NCI-H2081 (cell line): ENCODE data around the gene CMTM4.

ENCODE experiments used
- DNase-seq, 2 experiments: peaks; one replicate each; lab custom pipeline; 2025; lab: John Stamatoyannopoulos, UW

CMTM4 gene

DNA sequence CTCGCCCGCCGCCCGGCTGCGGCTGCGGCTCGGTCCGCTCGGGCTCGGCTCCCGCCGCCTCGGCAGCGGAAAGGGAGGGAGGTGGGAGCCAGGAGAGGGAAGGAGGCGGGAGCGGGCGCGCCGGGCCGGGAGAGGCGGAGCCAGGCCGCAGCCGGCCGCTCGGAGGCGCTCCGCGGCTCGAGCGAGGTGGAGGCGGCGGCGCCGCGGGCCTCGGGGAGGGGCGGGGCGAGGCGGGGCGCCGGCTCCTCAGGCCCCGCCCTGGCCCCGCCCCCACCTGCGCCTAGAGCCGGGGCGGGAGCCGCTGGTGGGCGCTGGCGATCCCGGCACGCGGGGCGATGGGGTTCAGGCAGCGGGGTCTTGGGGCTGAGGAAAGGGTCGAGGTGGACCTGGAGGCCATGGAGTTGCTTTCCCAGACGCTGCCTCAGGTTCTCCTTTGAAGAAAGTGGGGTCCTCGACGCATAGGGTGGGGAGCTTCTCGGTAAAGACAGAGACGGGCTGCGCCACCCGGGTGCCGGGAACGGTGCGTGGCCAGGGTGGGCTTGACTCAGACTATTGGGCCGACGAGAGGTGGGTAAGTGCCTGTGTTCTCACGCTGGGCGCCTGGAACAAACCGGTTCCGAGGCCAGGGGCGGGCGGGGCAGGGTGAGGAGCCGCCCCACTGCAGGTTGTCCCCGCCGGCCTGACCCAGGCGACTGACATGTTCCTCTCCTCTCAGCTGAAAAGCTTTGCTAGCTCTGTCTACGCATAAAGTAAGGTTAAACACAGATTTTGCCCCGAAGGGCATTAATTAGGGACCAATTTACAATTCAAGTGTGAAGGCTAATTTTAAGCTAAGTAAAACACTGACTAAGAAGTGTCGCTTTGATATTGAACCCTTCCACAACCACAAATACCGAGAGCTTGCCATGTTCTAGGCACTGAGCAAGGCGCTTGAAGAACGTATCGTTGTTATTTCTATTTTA, at the start of gene CMTM4:
Gene CMTM4 (minus strand): TSS at position 75 of the 962 bp plus-strand sequence. CDS start 218 bp downstream, outside the sequence.
- peak; percentile 80 to 83 for DNase-seq

DNA sequence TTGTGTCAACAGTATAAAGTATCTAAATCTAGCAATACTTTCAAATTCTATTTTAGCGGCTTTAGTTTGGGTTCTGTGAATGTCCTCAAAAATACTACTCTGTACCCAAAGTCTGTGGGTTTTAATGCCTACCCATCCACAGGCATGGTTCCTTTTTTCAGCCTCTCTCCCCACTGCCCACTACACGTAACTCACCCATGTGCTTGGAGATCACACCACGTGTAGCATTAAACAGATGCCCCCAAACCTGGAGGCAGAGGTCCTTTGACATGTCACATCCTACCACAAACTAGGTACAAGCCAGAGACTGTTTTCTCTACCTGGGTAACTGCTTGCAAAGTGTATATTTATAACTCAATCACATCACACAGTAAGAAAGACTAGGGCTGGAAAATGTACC, 49.5 kb upstream of the CMTM4 start:
- no peak for DNase-seq

DNA sequence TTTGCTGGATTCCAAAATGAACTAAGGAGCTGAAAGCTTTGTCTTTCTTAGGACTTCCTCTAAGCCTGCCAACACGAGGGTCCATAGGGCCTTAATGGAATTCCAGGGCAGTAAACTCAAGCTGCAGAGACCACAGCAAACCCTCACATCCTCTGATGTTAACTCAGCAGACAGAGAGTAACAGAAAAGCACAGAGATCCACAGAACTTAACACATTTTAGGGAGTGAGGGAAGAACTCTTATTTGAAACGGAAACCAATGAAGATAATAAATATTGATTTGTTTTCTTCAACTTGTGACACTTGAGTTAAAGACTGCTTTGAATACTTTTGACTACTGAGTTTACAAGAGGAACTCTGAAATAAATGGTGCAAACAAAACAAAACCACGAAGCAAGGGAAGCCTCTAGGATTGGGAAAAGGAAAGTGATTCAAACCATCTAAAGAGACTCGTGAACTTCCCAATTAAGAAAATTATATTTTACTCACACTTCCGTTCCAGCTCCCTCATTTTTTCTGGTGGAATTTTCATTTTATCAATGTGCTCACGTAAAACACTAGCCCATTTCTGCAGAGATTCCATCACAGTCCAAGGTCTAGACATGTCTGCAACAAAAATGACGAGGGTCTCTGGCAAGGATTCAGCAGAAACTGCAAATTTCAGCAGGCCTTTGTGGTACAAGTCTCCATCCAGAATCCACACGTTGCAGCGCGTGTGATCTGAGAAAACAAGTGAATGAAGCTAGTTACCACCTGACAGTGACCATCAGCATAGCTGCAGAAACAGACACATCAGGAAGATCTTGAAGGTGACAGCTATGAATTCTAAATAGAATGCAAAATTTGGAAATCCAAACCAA, 45.6 kb upstream of the CMTM4 start:
- no peak for DNase-seq

- DNase-seq: peak in 1 of 2 experiments; percentile 9
These were observed 44.8 kb upstream of the CMTM4 start for GRCh38 chr16:66741169-66741900.

DNA sequence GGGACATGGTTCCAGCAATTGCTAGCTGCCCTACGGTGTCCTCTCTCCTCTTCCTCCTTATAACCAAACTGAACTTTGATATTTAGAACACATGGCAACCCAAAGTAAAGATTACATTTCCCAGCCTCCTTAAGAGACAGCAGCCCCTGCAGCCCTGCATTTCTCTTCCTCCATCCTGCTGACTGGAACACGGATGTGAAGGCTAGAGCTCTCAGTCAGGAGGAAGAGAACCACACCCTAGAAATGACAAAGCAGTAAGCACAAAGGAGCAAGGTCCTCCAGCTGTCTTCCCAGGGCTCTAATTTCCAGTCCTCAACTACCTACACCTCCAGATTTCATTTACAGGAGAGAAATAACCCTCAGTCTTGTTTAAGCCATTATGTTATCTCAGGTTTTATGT, 44.0 kb upstream of the CMTM4 start:
- no peak for DNase-seq

- no peak for DNase-seq
These were observed 43.5 kb upstream of the CMTM4 start for GRCh38 chr16:66740010-66740409.

- DNase-seq: no peak
These were observed 39.3 kb upstream of the CMTM4 start for GRCh38 chr16:66735891-66736290.

DNA sequence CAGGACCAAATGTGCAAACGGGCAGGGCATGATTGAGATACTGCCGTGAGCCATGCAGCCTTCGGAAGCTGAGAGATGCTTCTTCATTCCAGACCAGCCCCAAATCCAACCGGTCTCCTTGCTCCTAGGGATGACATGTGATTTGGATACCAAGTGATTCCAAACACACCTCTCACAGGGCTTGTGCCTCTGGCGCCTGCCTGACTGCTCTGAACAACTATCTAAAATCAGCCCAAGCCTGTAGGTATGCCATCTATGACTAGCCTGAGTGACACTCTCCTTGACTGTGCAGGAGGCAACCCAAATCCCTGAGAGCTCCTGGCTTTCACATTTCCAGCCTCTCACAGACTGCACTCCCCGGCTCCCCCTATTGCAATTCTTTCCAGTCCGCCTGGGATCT, 34.6 kb upstream of the CMTM4 start:
- no peak for DNase-seq

DNA sequence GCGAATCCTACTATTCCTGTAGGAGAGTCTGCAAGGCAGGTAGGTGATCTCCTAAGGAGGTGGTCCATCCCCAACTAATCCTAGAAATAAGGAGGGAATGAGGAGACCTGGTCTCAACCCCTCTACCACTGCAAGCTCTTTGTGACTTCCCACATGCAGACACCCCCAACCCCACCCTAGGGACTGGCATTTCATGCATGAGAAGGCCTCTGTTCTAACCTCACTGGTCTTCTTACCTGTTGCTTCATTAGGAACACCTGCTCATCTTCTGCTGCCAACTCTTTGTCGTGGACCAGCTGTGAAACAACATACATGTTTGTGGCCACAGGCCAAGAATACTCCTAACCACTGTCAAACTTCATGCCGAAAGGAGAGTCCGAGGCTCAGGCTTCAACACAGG, 32.3 kb upstream of the CMTM4 start:
- peak in 1 of 2 experiments; percentile 6 for DNase-seq

DNA sequence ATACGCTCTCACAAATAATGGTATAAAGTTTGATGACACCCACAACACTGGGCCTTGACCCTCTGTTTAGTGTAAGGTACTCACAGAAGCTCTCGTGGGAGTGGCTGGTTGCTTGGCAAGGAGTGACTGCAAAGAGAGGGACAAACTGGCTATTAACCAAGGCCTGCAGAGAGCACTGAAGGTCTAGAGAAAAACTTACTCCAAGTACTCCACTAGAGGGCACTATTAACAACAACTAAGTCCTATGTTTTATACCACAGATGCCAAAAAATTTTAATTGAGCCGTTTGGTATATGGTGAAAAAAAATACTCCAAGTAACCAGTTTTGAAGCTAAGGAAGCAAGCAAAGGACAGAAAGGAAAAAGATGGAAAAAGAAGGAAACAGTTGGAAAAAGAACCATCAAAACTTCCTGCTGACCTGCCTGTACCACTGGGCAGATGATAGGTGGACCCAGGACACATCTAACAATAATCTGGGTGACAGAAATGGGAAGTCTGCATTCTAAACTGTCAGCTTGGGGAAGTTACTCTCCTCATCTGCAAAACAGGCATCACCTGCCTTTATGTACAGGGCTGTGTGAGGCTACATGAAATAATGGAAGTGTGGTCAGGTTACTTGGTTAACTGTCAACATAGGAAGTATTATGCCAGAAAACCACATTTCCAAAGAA, 31.7 kb upstream of the CMTM4 start:
- DNase-seq: peak; percentile 45 to 52

DNA sequence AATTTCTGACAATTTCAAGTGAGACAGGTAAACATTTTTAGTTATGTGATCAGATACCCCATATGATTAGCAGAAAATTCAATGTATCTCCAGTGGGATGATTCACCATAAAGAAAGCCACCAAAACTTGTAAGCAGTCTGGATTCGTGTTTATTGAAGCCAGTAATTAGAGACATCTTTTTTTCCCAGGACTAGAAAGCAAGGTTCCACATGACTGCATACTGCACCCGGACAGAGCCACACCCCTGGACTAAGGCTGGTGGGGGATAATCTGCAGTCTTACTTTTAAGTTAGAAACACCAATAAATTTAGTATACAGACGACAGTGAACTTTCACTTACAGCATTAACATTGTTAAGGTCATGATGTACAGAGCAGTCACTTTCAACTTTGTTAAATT, 24.2 kb upstream of the CMTM4 start:
- DNase-seq: no peak

GRCh38 chr16:66719246-66719645, 22.7 kb upstream of the CMTM4 start:
- DNase-seq: no peak

GRCh38 chr16:66717776-66718175, 21.2 kb upstream of the CMTM4 start:
- no peak for DNase-seq

DNA sequence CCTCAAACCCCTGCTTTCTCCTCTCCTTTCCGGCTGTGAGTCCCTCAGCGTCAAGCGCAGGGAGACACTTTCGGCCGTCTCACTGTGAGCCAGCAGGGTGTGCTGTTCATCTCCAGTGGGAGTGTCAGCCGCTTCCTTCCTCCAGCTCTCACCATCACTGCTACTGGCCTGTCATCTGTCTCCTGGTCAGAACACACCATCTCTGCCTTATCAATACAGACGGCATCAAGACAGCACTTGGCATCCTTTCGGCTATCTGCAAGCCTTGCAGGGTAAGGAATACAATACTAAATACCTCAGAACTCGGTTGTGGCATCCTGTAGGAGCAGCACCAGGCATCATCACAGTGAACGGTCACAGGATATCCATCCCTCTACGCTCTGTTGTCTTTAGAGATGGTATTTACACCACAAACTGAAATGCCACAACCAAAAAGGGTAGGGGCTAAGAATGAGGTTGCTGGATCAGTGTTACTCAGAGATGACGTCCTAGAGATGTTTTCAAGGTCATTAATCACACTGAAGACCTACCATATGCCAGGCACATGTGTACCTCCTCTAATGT, 20.7 kb upstream of the CMTM4 start:
- no peak for DNase-seq

DNA sequence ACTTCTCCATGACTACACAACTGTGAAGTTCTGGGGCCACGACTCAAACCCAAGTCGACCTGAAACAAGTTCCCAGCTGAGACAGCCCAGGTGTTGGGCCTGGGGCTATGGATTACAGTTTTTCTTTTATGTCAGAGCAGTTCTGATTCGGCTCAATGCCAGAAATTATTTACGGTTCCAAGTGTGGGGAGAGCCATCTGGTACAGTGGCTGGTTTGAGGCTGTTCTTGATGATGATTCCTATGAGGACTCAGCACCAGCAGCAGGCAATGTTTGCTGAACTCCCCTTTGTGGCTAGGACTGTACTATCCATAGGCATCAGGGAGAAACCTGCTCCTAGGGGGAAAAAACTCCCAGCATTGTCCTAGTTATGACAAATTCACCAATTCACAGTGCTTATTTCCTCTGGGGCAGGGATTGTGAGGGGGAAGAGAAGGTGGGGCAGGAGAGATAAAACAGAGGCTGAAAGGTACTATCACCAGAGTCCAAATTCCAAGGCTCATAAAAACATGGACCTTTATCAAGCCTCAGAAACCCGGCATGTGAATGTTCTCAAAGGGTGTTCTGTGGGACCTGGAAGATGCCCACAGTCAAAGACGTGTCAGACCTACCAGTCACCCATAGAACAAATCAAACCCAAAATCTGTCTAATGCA, 18.2 kb upstream of the CMTM4 start:
- DNase-seq: peak; percentile 43 to 63

- DNase-seq: no peak
These were observed 17.5 kb upstream of the CMTM4 start for GRCh38 chr16:66714062-66714461.

DNA sequence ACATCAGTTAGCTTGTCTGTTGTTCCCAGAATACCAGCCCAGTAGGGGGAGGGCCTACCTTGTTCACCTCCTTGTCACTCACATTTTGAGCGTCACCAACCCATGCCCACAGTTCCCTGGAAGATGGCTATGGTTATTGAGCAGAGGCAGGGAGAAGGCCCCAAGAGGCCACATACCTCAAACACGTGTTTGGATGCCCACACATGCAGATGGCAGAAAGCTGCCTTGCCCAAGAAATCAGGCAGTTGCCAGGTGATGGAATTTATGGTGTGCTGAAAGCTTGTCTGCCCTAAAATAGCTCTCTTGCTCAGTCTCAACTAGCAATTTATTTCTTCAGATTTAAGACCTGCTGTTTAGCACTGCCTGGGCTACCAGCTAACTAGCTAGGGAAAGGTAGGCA, 16.5 kb upstream of the CMTM4 start:
- no peak for DNase-seq

- DNase-seq: no peak
These were observed 16.0 kb upstream of the CMTM4 start for GRCh38 chr16:66712512-66712911.

DNA sequence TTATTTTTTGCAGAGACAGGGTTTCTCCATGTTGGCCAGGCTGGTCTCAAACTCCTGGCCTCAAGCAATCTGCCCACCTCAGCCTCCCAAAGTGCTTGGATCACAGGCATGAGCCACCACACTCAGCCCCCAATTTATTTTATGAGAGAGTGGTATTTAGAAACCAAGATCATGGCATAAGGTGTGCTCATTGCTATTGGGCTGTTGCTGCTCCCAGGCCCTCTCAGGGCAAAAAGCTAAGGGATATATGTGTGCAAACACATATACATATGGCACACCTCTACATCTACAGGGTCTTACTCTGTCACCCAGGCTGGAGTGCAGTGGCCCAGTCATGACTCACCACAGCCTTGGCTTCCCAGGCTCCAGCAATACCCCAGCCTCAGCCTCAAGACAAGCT, 15.0 kb upstream of the CMTM4 start:
- no peak for DNase-seq

- DNase-seq: no peak
These were observed 9.9 kb upstream of the CMTM4 start for GRCh38 chr16:66706506-66706880.
